Loucy (cell line): Measurements from ENCODE around the gene IL33.

ENCODE experiments used
- CTCF ChIP-seq: fragments of 200-600 bp; sonication (generic); conservative IDR thresholded peaks from 2 replicates; pipeline ENCODE4 v1.5.1; 2014; ENCODE audit warnings: mild to moderate bottlenecking, antibody characterized with exemption, low read length
- EZH2phosphoT487 ChIP-seq: fragments of 200-600 bp; IDR thresholded peaks from 2 replicates; pipeline ENCODE4 v1.6.1; 2018; ENCODE audit warnings: antibody characterized with exemption, mild to moderate bottlenecking, moderate library complexity, borderline replicate concordance

- peak; percentile 73 for TF ChIP-seq CTCF
- TF ChIP-seq EZH2phosphoT487 = no peak
Measured at GRCh38 chr9:6305954-6306563, 90.5 kb downstream of the IL33 start.
